Measurements from ENCODE around the gene STRN3. TPM values are rescaled to one million over a fixed set of nuclear protein-coding genes. Genes with fewer than 3 reads are reported as not detected.
"Not testable (repeated sequence)": the region's sequence is repeated elsewhere in the genome, so short reads cannot be mapped to it uniquely, and the experiment has no call there.

Gene STRN3
- total RNA-seq, 1 donor from 2014 or later: 84.0 TPM

- no peak for DNase-seq (ENCODE audit: low spot score)
Observed at GRCh38 chr14:31000629-31001338, 25.4 kb downstream of the STRN3 start.

- no peak for DNase-seq (ENCODE audit: low spot score)
Observed at GRCh38 chr14:30999038-30999773, 27.0 kb downstream of the STRN3 start.

- no peak for DNase-seq (ENCODE audit: low spot score)
Observed at GRCh38 chr14:30998100-30998706, 28.0 kb downstream of the STRN3 start.

GRCh38 chr14:30996892-30997659 is 29.1 kb downstream of the STRN3 start:
- DNase-seq (ENCODE audit: low spot score): no peak

- DNase-seq (ENCODE audit: low spot score): no peak
Observed at GRCh38 chr14:30995689-30996088, 30.5 kb downstream of the STRN3 start.

- no peak for DNase-seq (ENCODE audit: low spot score)
Observed at GRCh38 chr14:30994681-30995620, 31.2 kb downstream of the STRN3 start.

DNA sequence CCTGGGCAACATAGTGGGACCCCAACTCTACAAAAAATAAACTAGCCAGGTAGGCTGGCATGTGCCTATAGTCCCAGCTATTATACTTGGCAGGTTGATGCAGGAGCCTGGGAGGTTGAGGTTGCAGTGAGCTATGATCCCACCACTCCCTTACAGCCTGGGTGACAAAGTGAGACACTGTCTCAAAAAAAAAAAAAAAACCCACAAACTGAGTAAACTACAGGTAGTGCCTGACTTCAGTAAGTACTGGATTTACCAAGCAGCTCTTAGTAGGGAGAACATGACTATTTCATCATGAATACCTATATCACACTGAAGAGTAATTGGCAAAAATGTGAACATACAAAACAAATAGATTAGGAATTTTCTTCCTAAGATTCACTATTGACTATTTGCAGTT is 33.1 kb downstream of the STRN3 start:
- DNase-seq (ENCODE audit: low spot score): no peak

GRCh38 chr14:30991408-30991807 is 34.8 kb downstream of the STRN3 start:
- no peak for DNase-seq (ENCODE audit: low spot score)

DNA sequence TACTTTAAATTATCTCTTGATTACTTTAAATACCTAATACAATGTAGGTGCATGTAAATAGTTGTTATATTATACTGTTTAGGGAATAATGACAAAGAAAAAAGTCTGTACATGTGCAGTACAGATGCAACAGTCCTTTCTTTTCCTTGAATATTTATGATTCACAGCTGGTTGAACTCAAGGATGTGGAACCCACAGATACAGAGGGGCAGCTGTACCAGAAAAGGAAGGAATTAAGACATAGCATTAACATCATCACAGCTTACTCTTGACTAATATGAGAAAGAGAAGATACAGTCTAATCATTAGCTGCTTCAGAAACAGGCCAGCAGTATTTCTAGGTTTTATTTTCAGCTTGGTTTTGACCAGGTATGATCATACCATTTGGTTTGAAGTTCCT is 35.4 kb downstream of the STRN3 start:
- DNase-seq (ENCODE audit: low spot score): no peak

- no peak for DNase-seq (ENCODE audit: low spot score)
Observed at GRCh38 chr14:30988509-30988908, 37.7 kb downstream of the STRN3 start.

GRCh38 chr14:30985796-30986195 is 40.4 kb downstream of the STRN3 start:
- no peak for DNase-seq (ENCODE audit: low spot score)

DNA sequence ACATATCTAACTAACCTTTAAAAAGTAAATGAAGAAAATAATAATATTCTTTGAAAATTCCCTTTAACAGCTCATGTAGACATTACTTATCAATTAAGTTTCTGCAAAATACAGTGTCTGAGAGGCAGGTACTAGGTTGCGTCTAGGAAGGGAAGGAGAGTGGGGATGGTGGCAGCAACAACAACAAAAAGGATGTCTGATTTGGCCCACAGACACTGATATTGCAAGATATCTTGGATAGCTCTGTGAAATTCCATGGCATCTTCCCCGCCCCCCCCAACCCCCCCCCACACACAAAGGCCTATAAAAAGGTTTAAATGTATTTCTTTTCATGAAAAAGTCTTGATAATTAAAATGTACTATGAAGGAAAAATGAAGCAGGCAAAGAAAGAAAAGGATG is 42.3 kb downstream of the STRN3 start:
- DNase-seq (ENCODE audit: low spot score): no peak

DNA sequence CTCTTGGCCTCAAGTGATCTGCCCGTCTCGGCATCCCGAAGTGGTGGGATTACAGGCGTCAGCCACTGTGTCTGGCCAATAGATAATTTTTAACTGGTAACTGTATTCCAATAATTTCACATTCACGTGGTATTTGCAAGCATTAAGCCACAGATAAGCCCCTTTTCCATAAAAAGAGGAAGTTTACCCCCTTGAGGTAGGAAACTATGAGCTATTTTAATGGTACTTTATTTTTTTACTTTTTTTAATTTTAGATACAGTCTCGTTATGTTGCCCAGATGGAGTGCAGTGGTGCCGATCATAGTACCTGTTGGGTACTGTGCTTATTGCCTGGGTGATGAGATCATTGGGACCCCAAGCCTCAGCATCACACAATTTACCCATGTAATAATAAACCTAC is 43.6 kb downstream of the STRN3 start:
- DNase-seq (ENCODE audit: low spot score): no peak

DNA sequence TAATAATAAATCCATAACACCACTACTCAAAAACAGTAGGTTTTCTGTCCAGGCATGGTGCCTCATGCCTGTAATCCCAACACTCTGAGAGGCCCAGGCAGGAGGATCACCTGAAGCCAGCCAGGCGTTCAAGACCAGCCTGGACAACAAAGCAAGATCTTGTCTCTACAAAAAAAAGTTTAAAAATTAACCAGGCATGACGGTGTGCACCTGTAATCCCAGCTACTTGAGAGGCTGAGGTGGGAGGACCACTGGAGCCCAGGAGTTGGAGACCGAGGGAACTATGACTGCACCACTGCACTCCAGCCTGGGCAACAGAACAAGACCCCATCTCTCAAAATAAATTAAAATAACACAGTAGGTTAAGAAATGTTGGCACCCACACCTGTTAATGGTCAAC is 45.2 kb downstream of the STRN3 start:
- DNase-seq (ENCODE audit: low spot score): no peak

- DNase-seq (ENCODE audit: low spot score): peak; percentile 51
Observed at GRCh38 chr14:30980106-30980704, 46.0 kb downstream of the STRN3 start.

DNA sequence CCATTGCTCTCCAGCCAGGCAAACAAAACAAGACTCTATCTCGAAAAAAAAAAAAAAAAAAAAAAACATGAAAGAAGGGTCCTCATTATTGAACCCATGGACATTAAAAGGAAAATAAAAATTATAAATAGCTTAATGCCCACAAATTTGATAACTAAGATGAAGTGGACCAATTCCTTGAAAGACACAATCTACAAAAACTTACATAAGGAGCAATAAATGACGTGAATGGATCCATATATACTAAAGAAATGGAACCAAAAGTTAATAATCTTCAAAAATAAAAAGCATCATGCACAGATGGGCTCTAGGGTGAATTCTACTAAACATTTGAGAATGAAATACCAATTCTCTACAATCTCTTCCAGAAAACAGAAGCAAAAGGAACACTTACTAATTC is 48.4 kb downstream of the STRN3 start:
- DNase-seq (ENCODE audit: low spot score): no peak

DNA sequence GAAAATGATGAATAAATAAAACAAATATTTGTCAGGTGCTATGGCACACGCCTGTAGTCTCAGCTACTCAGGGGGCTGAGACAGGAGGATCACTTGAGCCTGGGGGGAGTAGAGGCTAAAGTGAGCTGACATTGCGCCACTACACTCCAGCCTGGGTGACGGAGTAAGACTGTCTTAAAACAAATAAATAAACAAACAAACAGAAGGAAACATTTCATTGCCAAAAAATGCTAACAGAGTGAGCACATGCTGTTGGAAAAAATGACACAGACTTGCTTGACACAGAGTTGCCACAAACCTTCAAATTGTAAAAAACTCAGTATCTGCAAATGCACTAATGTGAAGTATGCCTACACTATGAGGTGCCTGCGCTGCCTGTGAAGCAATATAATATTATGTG is 51.6 kb downstream of the STRN3 start:
- no peak for DNase-seq (ENCODE audit: low spot score)

- DNase-seq (ENCODE audit: low spot score): no peak
Observed at GRCh38 chr14:30972882-30973582, 53.1 kb downstream of the STRN3 start.

- not testable (repeated sequence) for DNase-seq (ENCODE audit: low spot score)
Observed at GRCh38 chr14:30972036-30972732, 54.0 kb downstream of the STRN3 start.

All from umbilical cord (tissue), 2 donors.